Measurements from ENCODE around the gene IZUMO4. TPM values are rescaled to one million over a fixed set of nuclear protein-coding genes. Genes with fewer than 3 reads are reported as not detected.

Gene IZUMO4
- polyA plus RNA-seq, 1 donor from 2014 or later: 39.3 TPM

DNA sequence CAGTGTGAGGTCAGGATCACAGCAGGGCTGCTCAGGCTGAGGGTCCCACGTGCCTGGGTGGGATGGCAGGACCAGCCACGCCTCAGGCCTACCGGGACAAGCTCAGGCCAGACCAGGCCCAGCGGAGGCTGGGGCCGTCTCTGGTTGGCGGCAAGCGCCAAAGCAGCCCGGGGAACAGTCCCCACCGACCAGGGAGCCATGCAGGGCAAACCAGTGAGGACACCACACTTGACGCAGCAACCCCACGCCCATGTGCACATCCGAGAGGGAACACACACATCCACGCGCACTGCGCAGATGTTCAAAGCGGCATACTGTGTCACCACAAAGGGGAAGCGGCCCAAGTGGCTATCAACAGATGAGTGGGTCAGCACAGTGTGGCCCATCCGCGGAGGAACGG is 15.2 kb downstream of the IZUMO4 start:
- no peak overlapping the region for H3K27ac ChIP-seq (ENCODE audit: low read length)
- no peak overlapping the region for H3K4me3 ChIP-seq (ENCODE audit: low read length)
- H3K4me2 ChIP-seq (ENCODE audit: low read length): no peak overlapping the region
- H3K9me3 ChIP-seq (ENCODE audit: low read length): no peaks in the 10 kb centered on the region
- H3K79me2 ChIP-seq (replicated peaks; ENCODE audit: insufficient read depth, low read length): no peaks in the 10 kb centered on the region
- no peaks in the 10 kb centered on the region for H4K20me1 ChIP-seq (ENCODE audit: insufficient read depth)
- no peaks in the 10 kb centered on the region for H3K36me3 ChIP-seq (ENCODE audit: insufficient read depth, low read length)
- H3K9ac ChIP-seq (ENCODE audit: low read length): no peak overlapping the region
- H2AFZ ChIP-seq (ENCODE audit: low read depth, low read length): no peak overlapping the region
- no peaks in the 10 kb centered on the region for H3K27me3 ChIP-seq (ENCODE audit: insufficient read depth, low read depth, low read length)
- no peak for TF ChIP-seq RAD21 (conservative IDR thresholded peaks at IDR 0.05)
- no peak for TF ChIP-seq MXI1 (conservative IDR thresholded peaks at IDR 0.05; ENCODE audit: poor library complexity, severe bottlenecking)
- no peak for TF ChIP-seq POLR2AphosphoS5 (IDR thresholded peaks at IDR 0.05)
- H3F3A ChIP-seq (ENCODE audit: insufficient read depth, low read length, poor library complexity, severe bottlenecking): no peaks in the 10 kb centered on the region
- no peaks in the 10 kb centered on the region for H3K9me2 ChIP-seq (ENCODE audit: insufficient read depth, low read length)

DNA sequence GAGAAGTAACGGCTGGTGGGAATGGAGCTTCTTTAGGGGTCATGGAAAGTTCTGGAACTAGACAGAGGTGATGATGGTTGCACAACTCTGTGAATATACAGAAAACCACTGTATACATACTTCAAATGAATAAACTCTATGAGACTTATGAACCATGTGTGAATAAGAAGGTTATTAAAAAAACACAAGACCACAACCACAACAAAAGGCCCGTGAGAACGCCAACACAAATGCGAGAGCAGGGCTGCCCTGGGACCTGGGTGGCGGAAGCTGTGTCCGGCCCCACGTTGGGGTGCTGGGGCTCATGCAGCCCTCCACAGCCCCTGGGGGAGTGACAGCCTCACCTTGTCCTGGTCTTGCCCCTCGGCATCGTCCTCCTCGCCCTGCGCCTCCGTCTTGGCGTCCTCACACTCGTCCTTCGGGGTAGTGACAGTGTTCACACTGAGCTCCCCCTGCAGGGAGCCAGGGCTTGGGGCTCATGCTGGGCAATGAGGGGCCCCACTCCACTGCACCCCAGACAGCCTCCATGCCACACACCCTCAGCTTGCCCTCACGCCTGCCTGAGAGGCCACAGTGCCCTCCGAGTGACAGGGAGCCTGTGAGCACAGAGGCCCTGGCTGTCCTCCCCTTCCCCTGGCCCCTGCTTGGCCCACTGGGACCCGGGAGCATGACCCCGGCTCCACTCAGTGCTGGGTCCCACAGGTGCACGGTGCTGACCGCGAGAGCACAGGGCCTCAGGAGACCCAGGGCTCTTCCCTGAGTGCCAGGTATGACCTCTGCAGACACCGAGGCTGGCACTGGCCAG is 16.0 kb downstream of the IZUMO4 start:
- H3K4me2 ChIP-seq (ENCODE audit: low read length): no peak overlapping the region
- no peaks in the 10 kb centered on the region for H3K9me2 ChIP-seq (ENCODE audit: insufficient read depth, low read length)
- H3K27me3 ChIP-seq (ENCODE audit: insufficient read depth, low read depth, low read length): no peaks in the 10 kb centered on the region
- H2AFZ ChIP-seq (ENCODE audit: low read depth, low read length): no peak overlapping the region
- no peaks in the 10 kb centered on the region for H3K36me3 ChIP-seq (ENCODE audit: insufficient read depth, low read length)
- TF ChIP-seq TAF1 (IDR thresholded peaks at IDR 0.05; ENCODE audit: low read depth) (no peak), MXI1 (conservative IDR thresholded peaks at IDR 0.05; ENCODE audit: poor library complexity, severe bottlenecking) (no peak), EZH2 (IDR thresholded peaks at IDR 0.05; ENCODE audit: borderline replicate concordance, insufficient read depth, low read length, poor library complexity, severe bottlenecking) (no peak), EP300 (conservative IDR thresholded peaks at IDR 0.05; ENCODE audit: poor library complexity, severe bottlenecking) (no peak), POLR2AphosphoS5 (IDR thresholded peaks at IDR 0.05) (no peak), CTCF (IDR thresholded peaks at IDR 0.05; ENCODE audit: poor library complexity, severe bottlenecking) (no peak), RAD21 (conservative IDR thresholded peaks at IDR 0.05) (no peak), SMC3 (conservative IDR thresholded peaks at IDR 0.05; ENCODE audit: poor library complexity) (no peak)
- TF ChIP-seq, protein P1, sequence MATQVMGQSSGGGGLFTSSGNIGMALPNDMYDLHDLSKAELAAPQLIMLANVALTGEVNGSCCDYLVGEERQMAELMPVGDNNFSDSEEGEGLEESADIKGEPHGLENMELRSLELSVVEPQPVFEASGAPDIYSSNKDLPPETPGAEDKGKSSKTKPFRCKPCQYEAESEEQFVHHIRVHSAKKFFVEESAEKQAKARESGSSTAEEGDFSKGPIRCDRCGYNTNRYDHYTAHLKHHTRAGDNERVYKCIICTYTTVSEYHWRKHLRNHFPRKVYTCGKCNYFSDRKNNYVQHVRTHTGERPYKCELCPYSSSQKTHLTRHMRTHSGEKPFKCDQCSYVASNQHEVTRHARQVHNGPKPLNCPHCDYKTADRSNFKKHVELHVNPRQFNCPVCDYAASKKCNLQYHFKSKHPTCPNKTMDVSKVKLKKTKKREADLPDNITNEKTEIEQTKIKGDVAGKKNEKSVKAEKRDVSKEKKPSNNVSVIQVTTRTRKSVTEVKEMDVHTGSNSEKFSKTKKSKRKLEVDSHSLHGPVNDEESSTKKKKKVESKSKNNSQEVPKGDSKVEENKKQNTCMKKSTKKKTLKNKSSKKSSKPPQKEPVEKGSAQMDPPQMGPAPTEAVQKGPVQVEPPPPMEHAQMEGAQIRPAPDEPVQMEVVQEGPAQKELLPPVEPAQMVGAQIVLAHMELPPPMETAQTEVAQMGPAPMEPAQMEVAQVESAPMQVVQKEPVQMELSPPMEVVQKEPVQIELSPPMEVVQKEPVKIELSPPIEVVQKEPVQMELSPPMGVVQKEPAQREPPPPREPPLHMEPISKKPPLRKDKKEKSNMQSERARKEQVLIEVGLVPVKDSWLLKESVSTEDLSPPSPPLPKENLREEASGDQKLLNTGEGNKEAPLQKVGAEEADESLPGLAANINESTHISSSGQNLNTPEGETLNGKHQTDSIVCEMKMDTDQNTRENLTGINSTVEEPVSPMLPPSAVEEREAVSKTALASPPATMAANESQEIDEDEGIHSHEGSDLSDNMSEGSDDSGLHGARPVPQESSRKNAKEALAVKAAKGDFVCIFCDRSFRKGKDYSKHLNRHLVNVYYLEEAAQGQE (IDR thresholded peaks at IDR 0.05; ENCODE audit: borderline replicate concordance): no peak
- H4K20me1 ChIP-seq (ENCODE audit: insufficient read depth): no peaks in the 10 kb centered on the region
- H3F3A ChIP-seq (ENCODE audit: insufficient read depth, low read length, poor library complexity, severe bottlenecking): no peaks in the 10 kb centered on the region
- no peaks in the 10 kb centered on the region for H3K79me2 ChIP-seq (replicated peaks; ENCODE audit: insufficient read depth, low read length)
- H3K4me3 ChIP-seq (ENCODE audit: low read length): no peak overlapping the region
- H3K9ac ChIP-seq (ENCODE audit: low read length): no peak overlapping the region
- no peaks in the 10 kb centered on the region for H3K9me3 ChIP-seq (ENCODE audit: low read length)
- H3K27ac ChIP-seq (ENCODE audit: low read length): no peak overlapping the region
